ENCODE data around the gene JPH2.

- no peak for TF ChIP-seq POLR2A (IDR thresholded peaks at IDR 0.05; ENCODE audit: low read depth, low read length)
- no peak for TF ChIP-seq POLR2AphosphoS5 (IDR thresholded peaks at IDR 0.05; ENCODE audit: low read depth, low read length)
Observed at GRCh38 chr20:44129911-44130718, 56.9 kb downstream of the JPH2 start.
